Keratinocyte (primary cell): Measurements from ENCODE around the gene FHL3. TPM values are rescaled to one million over a fixed set of nuclear protein-coding genes. Genes with fewer than 3 reads are reported as not detected.
A peak's percentile ranks its signal among the peaks of the same experiment; 100 is the strongest.

ENCODE experiments used
- DNase-seq: peaks from one replicate; pipeline ENCODE4 v3.0.0-alpha.2; 2011; ENCODE audit warnings: low read depth, missing footprints, low spot score
- FAIRE-seq: peaks from 2 replicates; lab custom pipeline; 2011; peaks lifted over from hg19 to GRCh38; lab: Jason Lieb, UNC
- H2AFZ ChIP-seq: 2 replicates; pipeline ENCODE4 v1.6.0; 2012; ENCODE audit warnings: low read length, control low read depth, inconsistent platforms; ENCODE audit not compliant: control insufficient read depth
- H3K27ac ChIP-seq: 2 replicates; pipeline ENCODE4 v1.5.1; 2011; ENCODE audit warnings: low read length; ENCODE audit not compliant: control insufficient read depth, insufficient read depth
- H3K27me3 ChIP-seq: 3 replicates; pipeline ENCODE4 v1.6.0; 2011; ENCODE audit warnings: low read length; ENCODE audit not compliant: control insufficient read depth, insufficient read depth; ENCODE audit errors: extremely low read depth
- H3K36me3 ChIP-seq, 2 experiments: 2 replicates in 1 of 2; 3 replicates in 1 of 2; pipeline ENCODE4 v1.5.1; 2011; ENCODE audit warnings: low read length in 2 of 2, mild to moderate bottlenecking in 1 of 2; ENCODE audit not compliant: control insufficient read depth in 2 of 2, insufficient read depth in 2 of 2; ENCODE audit errors: extremely low read depth in 1 of 2
- H3K4me1 ChIP-seq: 3 replicates; pipeline ENCODE4 v1.5.1; 2011; ENCODE audit warnings: low read length; ENCODE audit not compliant: control insufficient read depth, insufficient read depth; ENCODE audit errors: extremely low read depth
- H3K4me2 ChIP-seq: 3 replicates; pipeline ENCODE4 v1.6.0; 2011; ENCODE audit warnings: low read depth, low read length; ENCODE audit not compliant: control insufficient read depth, insufficient read depth; ENCODE audit errors: extremely low read depth
- H3K4me3 ChIP-seq, 3 experiments: fragments of 200-600 bp in 1 of 3; sonication (generic) in 1 of 3; 2 replicates in 2 of 3; 3 replicates in 1 of 3; pipeline ENCODE4 v1.5.1; 2011 to 2016; ENCODE audit warnings: low read length in 3 of 3, mild to moderate bottlenecking in 3 of 3, control low read depth in 2 of 3, inconsistent platforms in 1 of 3, low read depth in 1 of 3, mixed read lengths in 1 of 3, mixed run types in 1 of 3, moderate library complexity in 1 of 3; ENCODE audit not compliant: control insufficient read depth in 2 of 3, insufficient read depth in 2 of 3; ENCODE audit errors: extremely low read depth in 1 of 3
- H3K79me2 ChIP-seq: 2 replicates; pipeline ENCODE4 v1.6.0; 2012; ENCODE audit warnings: low read length; ENCODE audit not compliant: control insufficient read depth, insufficient read depth
- H3K9ac ChIP-seq: 3 replicates; pipeline ENCODE4 v1.6.0; 2011; ENCODE audit warnings: low read length; ENCODE audit not compliant: control insufficient read depth, insufficient read depth; ENCODE audit errors: extremely low read depth
- H3K9me1 ChIP-seq: 3 replicates; pipeline ENCODE4 v1.6.0; 2011; ENCODE audit warnings: low read length; ENCODE audit not compliant: control insufficient read depth, insufficient read depth; ENCODE audit errors: extremely low read depth
- H3K9me3 ChIP-seq: 2 replicates; pipeline ENCODE4 v1.5.1; 2012; ENCODE audit warnings: low read depth, low read length; ENCODE audit not compliant: control insufficient read depth
- H4K20me1 ChIP-seq: 3 replicates; pipeline ENCODE4 v1.6.0; 2011; ENCODE audit warnings: low read length; ENCODE audit not compliant: control insufficient read depth, insufficient read depth; ENCODE audit errors: extremely low read depth
- EZH2 ChIP-seq: IDR thresholded peaks from one replicate; pipeline ENCODE4 v1.6.1; 2012; ENCODE audit warnings: inconsistent platforms, mild to moderate bottlenecking, low read length, moderate library complexity
- dilution Hi-C: fragments of 300-500 bp; cut with MboI; formaldehyde crosslinking; loops from one replicate; pipeline ENCODE4 v1.7.0; 2020; ENCODE audit warnings: low sequenced_read_pairs; ENCODE audit not compliant: extremely low pct_ligation_motif_present
- polyA plus RNA-seq, 5 experiments: library from polyadenylated mRNA; depleted of rRNA in 3 of 5; stranded (reverse) in 3 of 5; stranded (forward) in 1 of 5; unstranded in 1 of 5; fragments of >200 nt; gene quantifications; 1 replicate in 1 of 5; 2 replicates in 3 of 5; 3 replicates in 1 of 5; pipeline versions ENCODE4 v1.2.1 to v1.2.3, GENCODE V29; 2011 to 2012; ENCODE audit warnings: missing spikeins in 2 of 5, low read depth in 1 of 5, low replicate concordance in 1 of 5
- TF ChIP-seq, protein P1 (sequence below), 3 experiments: IDR thresholded peaks in 1 of 3; conservative IDR thresholded peaks in 1 of 3; optimal IDR thresholded peaks in 1 of 3; 2 replicates in 2 of 3; 3 replicates in 1 of 3; pipeline versions ENCODE3 to v1.5.1; 2011; ENCODE audit warnings: low read length in 3 of 3, mild to moderate bottlenecking in 3 of 3, moderate library complexity in 2 of 3, control low read depth in 1 of 3, inconsistent platforms in 1 of 3; ENCODE audit not compliant: insufficient read depth in 2 of 3; ENCODE audit errors: extremely low read depth in 1 of 3

Gene FHL3
- polyA plus RNA-seq, 1 donor (not counting 4 experiments of a cell fraction or from before 2014, with no cell fraction given): 5.1 TPM

DNA sequence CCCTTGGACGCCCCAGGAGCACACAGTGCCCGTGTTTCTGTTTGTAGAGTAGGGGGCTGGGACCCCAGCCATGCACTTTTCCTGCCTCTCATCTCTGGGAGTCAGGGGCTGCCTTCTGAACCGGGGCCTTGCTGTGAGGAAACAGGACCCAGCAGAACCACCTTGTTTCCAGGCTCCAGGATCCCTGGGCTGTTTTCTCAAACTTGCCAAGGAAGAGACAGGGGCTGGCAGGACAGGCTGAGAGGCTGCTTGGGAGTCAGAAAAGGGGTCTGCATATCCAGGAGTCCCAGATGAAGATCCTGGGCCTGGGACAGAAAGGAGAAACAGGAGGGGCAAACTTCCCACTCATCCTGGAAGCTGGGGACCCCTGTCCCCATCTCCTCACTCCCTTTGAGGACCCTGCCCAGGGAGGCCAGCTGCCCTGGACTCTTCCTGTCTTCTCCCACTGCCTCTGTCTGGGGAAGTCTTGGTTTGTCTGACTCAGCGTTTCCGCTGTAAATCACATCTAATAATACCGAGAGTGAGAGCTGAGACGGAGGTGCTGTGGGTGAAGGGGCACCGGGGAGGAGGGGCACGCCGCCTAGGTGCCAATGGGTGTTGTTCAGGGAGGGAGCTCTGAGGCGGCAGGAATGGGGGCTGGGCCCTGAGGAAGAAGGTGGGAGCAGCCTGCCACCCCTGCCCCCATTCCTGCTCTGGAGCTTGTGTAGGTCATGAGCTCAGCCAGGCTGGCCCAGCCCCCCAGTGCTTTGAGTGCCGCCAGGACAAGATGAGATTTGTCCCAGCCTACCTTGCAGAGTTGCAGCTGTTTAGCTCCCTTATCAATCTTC, 24.6 kb upstream of the FHL3 start:
- Histone ChIP-seq H3K9ac (peak overlapping the region; percentile 81), H3K79me2 (no peaks in the 10 kb centered on the region), H3K9me3 (no peaks in the 10 kb centered on the region), H4K20me1 (peaks cover 4% of the 10 kb centered on the region), H3K4me3 (peak overlapping the region in 2 of 3 experiments; percentile 13 to 36), H3K36me3 (peaks cover under 1 to 5% of the 10 kb centered on the region in 2 experiments), H3K27me3 (no peaks in the 10 kb centered on the region), H3K4me2 (peak overlapping the region; percentile 73), H3K9me1 (no peaks in the 10 kb centered on the region), H3K27ac (peak overlapping the region; percentile 98), H2AFZ (peak overlapping the region; percentile 61), H3K4me1 (peaks cover 66% of the 10 kb centered on the region)
- dilution Hi-C loops: no loop called here
- DNase-seq: no peak
- peak; percentile 92 for FAIRE-seq
- TF ChIP-seq, protein P1, sequence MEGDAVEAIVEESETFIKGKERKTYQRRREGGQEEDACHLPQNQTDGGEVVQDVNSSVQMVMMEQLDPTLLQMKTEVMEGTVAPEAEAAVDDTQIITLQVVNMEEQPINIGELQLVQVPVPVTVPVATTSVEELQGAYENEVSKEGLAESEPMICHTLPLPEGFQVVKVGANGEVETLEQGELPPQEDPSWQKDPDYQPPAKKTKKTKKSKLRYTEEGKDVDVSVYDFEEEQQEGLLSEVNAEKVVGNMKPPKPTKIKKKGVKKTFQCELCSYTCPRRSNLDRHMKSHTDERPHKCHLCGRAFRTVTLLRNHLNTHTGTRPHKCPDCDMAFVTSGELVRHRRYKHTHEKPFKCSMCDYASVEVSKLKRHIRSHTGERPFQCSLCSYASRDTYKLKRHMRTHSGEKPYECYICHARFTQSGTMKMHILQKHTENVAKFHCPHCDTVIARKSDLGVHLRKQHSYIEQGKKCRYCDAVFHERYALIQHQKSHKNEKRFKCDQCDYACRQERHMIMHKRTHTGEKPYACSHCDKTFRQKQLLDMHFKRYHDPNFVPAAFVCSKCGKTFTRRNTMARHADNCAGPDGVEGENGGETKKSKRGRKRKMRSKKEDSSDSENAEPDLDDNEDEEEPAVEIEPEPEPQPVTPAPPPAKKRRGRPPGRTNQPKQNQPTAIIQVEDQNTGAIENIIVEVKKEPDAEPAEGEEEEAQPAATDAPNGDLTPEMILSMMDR (optimal IDR thresholded peaks at IDR 0.05 in 1 of 3, IDR thresholded peaks at IDR 0.05 in 1 of 3, conservative IDR thresholded peaks at IDR 0.05 in 1 of 3; ENCODE audit: extremely low read depth in 1 of 3, insufficient read depth in 2 of 3, low read length in 3 of 3): peak in 1 of 3 experiments; percentile 4
- no peak for TF ChIP-seq EZH2

DNA sequence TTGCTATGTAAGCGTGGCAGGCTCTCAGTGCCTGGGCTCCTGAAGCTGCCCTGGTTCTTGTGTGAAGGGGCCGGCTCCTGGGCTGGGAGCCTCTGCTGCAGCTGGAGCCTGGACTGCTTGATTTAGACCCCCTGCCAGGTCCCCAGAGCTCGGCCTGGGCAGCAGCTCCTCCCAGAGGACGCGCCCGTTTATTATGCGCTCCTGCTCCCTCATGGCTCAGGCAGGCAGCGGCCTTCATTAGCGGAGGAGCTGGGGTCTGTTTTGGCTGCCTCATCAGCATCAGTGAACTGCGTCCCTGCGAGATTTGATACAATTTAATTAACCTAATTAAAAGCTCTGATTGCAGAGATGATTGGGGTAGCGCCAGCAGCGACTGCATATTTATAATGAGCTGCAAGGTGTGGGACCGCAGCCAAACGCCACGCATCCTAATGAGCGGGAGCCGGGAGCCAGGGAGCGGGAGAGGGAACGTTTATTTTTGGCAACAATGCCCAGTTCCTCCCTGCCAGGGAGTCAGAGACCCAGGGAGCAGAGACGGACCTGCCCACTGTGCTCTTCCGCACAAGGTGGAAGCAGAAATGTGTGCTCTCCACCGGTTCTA, 23.9 kb upstream of the FHL3 start:
- Histone ChIP-seq H3K79me2 (no peaks in the 10 kb centered on the region), H4K20me1 (peaks cover 4% of the 10 kb centered on the region), H3K4me1 (peaks cover 71% of the 10 kb centered on the region), H3K27me3 (no peaks in the 10 kb centered on the region), H3K4me3 (peak overlapping the region in 1 of 3 experiments; percentile 36), H3K27ac (peak overlapping the region; percentile 98), H3K9ac (peak overlapping the region; percentile 81), H2AFZ (peak overlapping the region; percentile 28), H3K9me3 (no peaks in the 10 kb centered on the region), H3K9me1 (no peaks in the 10 kb centered on the region), H3K4me2 (peak overlapping the region; percentile 82), H3K36me3 (peaks cover 1 to 5% of the 10 kb centered on the region in 2 experiments)
- dilution Hi-C loops: no loop called here
- FAIRE-seq (peak; percentile 9), DNase-seq (no peak)
- TF ChIP-seq EZH2: no peak
- TF ChIP-seq, protein P1 (optimal IDR thresholded peaks at IDR 0.05 in 1 of 3, IDR thresholded peaks at IDR 0.05 in 1 of 3, conservative IDR thresholded peaks at IDR 0.05 in 1 of 3; ENCODE audit: extremely low read depth in 1 of 3, insufficient read depth in 2 of 3, low read length in 3 of 3): peak in 1 of 3 experiments; percentile 24
